K562 (cell line): ENCODE results near the gene CADM2. TPM values are rescaled to one million over a fixed set of nuclear protein-coding genes. Genes with fewer than 3 reads are reported as not detected.
A peak's percentile ranks its signal among the peaks of the same experiment; 100 is the strongest.

Source experiments
- ATAC-seq: fragments of 200-7000 bp; cut with Tn5 transposase; 3 replicates; pipeline ENCODE4 v1.9.1; 2020; ENCODE audit warnings: moderate library complexity
- BruUV-seq: library from RNA; stranded (reverse); fragments of 400-500 nt; replicated peaks from 2 replicates; lab custom pipeline; 2021; lab: Mats Ljungman, UMichigan
- CTCF ChIA-PET: fragments of 300-600 bp; formaldehyde crosslinking; extraction: SDS; loops from one replicate; lab custom pipeline; 2021; ENCODE audit warnings: low intra/inter-chr PET ratio; lab: Yijun Ruan, JAX
- POLR2A ChIA-PET: fragments of 300-600, 350-650 bp; sonication (Branson Sonifier 250); formaldehyde crosslinking; extraction: SDS; loops from one replicate; lab custom pipeline; 2021; ENCODE audit warnings: antibody characterized with exemption, inconsistent platforms; lab: Yijun Ruan, JAX
- DNase-seq, 4 experiments: peaks; one replicate each; pipeline versions ENCODE4 v3.0.0 to v3.0.0-alpha.2; 2011 to 2018; ENCODE audit warnings: low spot score in 3 of 4, mixed read lengths in 3 of 4; ENCODE audit errors: extremely low read depth in 1 of 4
- FAIRE-seq: peaks from 2 replicates; lab custom pipeline; 2011; peaks lifted over from hg19 to GRCh38; lab: Jason Lieb, UNC
- H2AFZ ChIP-seq: 2 replicates; pipeline ENCODE4 v1.6.0; 2011; ENCODE audit warnings: low read depth, low read length, control low read depth, inconsistent platforms
- H3K27ac ChIP-seq: fragments of 200-600 bp; 3 replicates; pipeline ENCODE4 v1.8.0; 2011; ENCODE audit warnings: low read depth, mild to moderate bottlenecking, control low read depth, inconsistent platforms, low read length, moderate library complexity, mixed read lengths; ENCODE audit errors: extremely low read depth
- H3K27me3 ChIP-seq, 2 experiments: fragments of 300-600 bp in 1 of 2; 2 replicates in 1 of 2; 3 replicates in 1 of 2; pipeline versions ENCODE4 v1.6.0 to v1.8.0; 2011; ENCODE audit warnings: inconsistent platforms in 2 of 2, low read length in 2 of 2, mild to moderate bottlenecking in 1 of 2, mixed read lengths in 1 of 2, moderate library complexity in 1 of 2; ENCODE audit not compliant: control insufficient read depth in 2 of 2, insufficient read depth in 2 of 2
- H3K36me3 ChIP-seq: fragments of 300-600 bp; 3 replicates; pipeline ENCODE4 v1.8.0; 2011; ENCODE audit warnings: mild to moderate bottlenecking, low read length, inconsistent platforms; ENCODE audit not compliant: control insufficient read depth, insufficient read depth
- H3K4me1 ChIP-seq, 2 experiments: fragments of 200-600 bp in 1 of 2; replicated peaks in 1 of 2; 2 replicates in 1 of 2; 3 replicates in 1 of 2; pipeline versions ENCODE4 v1.5.1 to v1.8.0; 2011; ENCODE audit warnings: inconsistent platforms in 2 of 2, low read length in 2 of 2, mild to moderate bottlenecking in 1 of 2, mixed read lengths in 1 of 2, moderate library complexity in 1 of 2; ENCODE audit not compliant: control insufficient read depth in 2 of 2, insufficient read depth in 2 of 2
- H3K4me2 ChIP-seq: 2 replicates; pipeline ENCODE4 v1.6.1; 2011; ENCODE audit warnings: low read length, control low read depth, inconsistent platforms, mixed read lengths; ENCODE audit not compliant: insufficient read depth
- H3K4me3 ChIP-seq: fragments of 200-600 bp; sonication (generic), shearing (Covaris generic); 2 replicates; pipeline ENCODE4 v1.5.1; 2016; ENCODE audit warnings: control low read depth, inconsistent platforms
- H3K79me2 ChIP-seq: fragments of 200-600 bp; 3 replicates; pipeline ENCODE4 v1.8.0; 2011; ENCODE audit warnings: low read length, inconsistent platforms; ENCODE audit not compliant: control insufficient read depth, insufficient read depth
- H3K9ac ChIP-seq, 2 experiments: 2 replicates each; pipeline versions ENCODE4 v1.6.0 to v1.6.1; 2011; ENCODE audit warnings: low read depth in 2 of 2, low read length in 2 of 2, control low read depth in 1 of 2, inconsistent platforms in 1 of 2, mild to moderate bottlenecking in 1 of 2, mixed read lengths in 1 of 2; ENCODE audit not compliant: insufficient read depth in 1 of 2
- H3K9me1 ChIP-seq: one replicate; pipeline ENCODE4 v1.6.0; 2011; ENCODE audit warnings: inconsistent platforms, mild to moderate bottlenecking, low read length, moderate library complexity; ENCODE audit not compliant: control insufficient read depth, insufficient read depth
- H3K9me3 ChIP-seq: replicated peaks from 2 replicates; pipeline ENCODE4 v1.5.1; 2011; ENCODE audit warnings: low read depth, low read length, inconsistent platforms; ENCODE audit not compliant: control insufficient read depth, insufficient read depth
- H4K20me1 ChIP-seq: replicated peaks from 2 replicates; pipeline ENCODE4 v1.6.1; 2011; ENCODE audit warnings: low read length, inconsistent platforms, mixed read lengths; ENCODE audit not compliant: control insufficient read depth, insufficient read depth
- FOSL1 ChIP-seq: fragments of 200-800 bp; sonication (Bioruptor generic); conservative IDR thresholded peaks from 2 replicates; pipeline ENCODE4 v1.6.1; 2016; ENCODE audit warnings: missing genetic modification characterization, missing compliant biosample characterization
- ZNF24 ChIP-seq: fragments of 450-650 bp; IDR thresholded peaks from 2 replicates; pipeline ENCODE4 v1.6.1; 2016
- ZNF764 ChIP-seq: fragments of 250-450 bp; sonication (Bioruptor Pico); IDR thresholded peaks from 2 replicates; pipeline ENCODE4 v1.4.0; 2020; ENCODE audit warnings: low read depth, mild to moderate bottlenecking, moderate library complexity
- WGBS: fragments of 100-300 bp; shearing (Covaris generic); methylation state at CpG from one replicate; pipeline ENCODE4 v1.1.6; 2016; ENCODE audit warnings: low coverage, mixed read lengths; ENCODE audit not compliant: insufficient coverage; ENCODE audit errors: missing lambda C conversion rate; 5-methylcytosine and 5-hydroxymethylcytosine counted together
- in situ Hi-C: fragments of 300-500 bp; cut with MboI; formaldehyde crosslinking; loops from 4 replicates; pipeline ENCODE4 v1.15.0; 2018; ENCODE audit warnings: inconsistent platforms, mixed read lengths
- intact Hi-C: fragments of 100-400 bp; cut with micrococcal nuclease; formaldehyde crosslinking; loops from 2 replicates; pipeline ENCODE4 v1.14.2; 2022
- polyA plus RNA-seq, 8 experiments: library from polyadenylated mRNA; depleted of rRNA in 4 of 8; stranded (reverse) in 5 of 8; unstranded in 3 of 8; fragments of >200 nt; fragmentation: Nextera tagmentation in 2 of 8; fragmentation: Illumina TruSeq in 1 of 8; extraction: Ambion mirVana in 2 of 8; extraction: Trizol in 1 of 8; gene quantifications; 2 replicates each; pipeline versions ENCODE4 v1.2.1 to v1.2.3, GENCODE V29; 2011 to 2014; ENCODE audit warnings: inconsistent platforms in 1 of 8, missing spikeins in 1 of 8
- total RNA-seq, 7 experiments: library from RNA; depleted of rRNA in 6 of 7; stranded (reverse); fragments of >200 nt in 6 of 7; fragmentation: Illumina TruSeq in 2 of 7; extraction: Trizol in 2 of 7; gene quantifications; 2 replicates each; pipeline versions ENCODE4 v1.2.1 to v1.2.3, GENCODE V29; 2011 to 2021; ENCODE audit warnings: low replicate concordance in 1 of 7
- TF ChIP-seq, protein P1 (sequence below), 2 experiments: fragments of 450-650 bp; formaldehyde crosslinking in 1 of 2; IDR thresholded peaks; 2 replicates each; pipeline versions ENCODE4 v1.4.0 to v1.6.1; 2014 to 2020; ENCODE audit warnings: mild to moderate bottlenecking in 2 of 2, borderline replicate concordance in 1 of 2, low read depth in 1 of 2
- TF ChIP-seq, protein P2 (sequence below), 3 experiments: IDR thresholded peaks in 2 of 3; conservative IDR thresholded peaks in 1 of 3; 2 replicates each; pipeline ENCODE4 v1.5.1; 2011 to 2012; ENCODE audit warnings: low read length in 3 of 3, mild to moderate bottlenecking in 3 of 3, control low read depth in 2 of 3, improper control_type of control experiment in 1 of 3, inconsistent platforms in 1 of 3, low read depth in 1 of 3, mixed read lengths in 1 of 3, moderate library complexity in 1 of 3; ENCODE audit not compliant: insufficient read depth in 2 of 3

Gene CADM2
- total and polyA plus RNA-seq, 9 of the 15 experiments (the other 6 are each of a cell fraction or from before 2014, with no cell fraction given): 0.11 to 3.2 (median 0.95) TPM

DNA sequence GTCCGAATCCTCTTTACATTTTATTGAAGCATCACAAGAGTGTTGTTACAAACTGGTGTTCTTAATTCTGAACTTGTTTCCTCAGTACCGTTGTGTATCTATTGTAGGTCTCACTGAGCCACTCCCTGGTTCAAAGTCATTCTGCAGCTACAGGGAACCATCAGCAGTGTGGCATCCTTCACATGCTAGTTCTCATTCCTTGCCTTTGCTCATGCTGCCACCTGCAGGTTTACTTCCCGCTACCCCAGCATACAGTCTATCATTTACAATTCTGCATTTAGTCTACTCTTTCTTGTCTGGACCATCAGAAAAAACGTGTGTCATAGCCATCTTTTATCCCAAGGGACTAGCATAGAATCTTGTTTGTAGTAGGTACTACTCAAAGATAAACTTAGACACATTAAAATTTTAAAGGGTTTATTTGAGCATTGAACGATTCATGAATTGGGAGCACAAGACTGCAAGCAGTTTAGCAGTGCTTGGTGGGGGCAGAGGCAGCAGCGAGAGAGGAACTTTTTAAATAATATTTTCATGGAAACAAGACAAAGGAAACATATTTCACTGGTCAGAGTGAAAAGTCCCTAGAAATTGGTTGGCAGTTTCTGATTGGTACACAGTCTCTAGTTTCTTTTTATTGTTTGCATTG is 402.1 kb downstream of the CADM2 start:
- H3K9me1 ChIP-seq: no peaks in the 10 kb centered on the region
- ChIA-PET CTCF (no interaction called here), POLR2A (no interaction called here)
- H3K4me2 ChIP-seq: no peak overlapping the region
- no peak for TF ChIP-seq ZNF764
- TF ChIP-seq ZNF24: no peak
- TF ChIP-seq, protein P1, sequence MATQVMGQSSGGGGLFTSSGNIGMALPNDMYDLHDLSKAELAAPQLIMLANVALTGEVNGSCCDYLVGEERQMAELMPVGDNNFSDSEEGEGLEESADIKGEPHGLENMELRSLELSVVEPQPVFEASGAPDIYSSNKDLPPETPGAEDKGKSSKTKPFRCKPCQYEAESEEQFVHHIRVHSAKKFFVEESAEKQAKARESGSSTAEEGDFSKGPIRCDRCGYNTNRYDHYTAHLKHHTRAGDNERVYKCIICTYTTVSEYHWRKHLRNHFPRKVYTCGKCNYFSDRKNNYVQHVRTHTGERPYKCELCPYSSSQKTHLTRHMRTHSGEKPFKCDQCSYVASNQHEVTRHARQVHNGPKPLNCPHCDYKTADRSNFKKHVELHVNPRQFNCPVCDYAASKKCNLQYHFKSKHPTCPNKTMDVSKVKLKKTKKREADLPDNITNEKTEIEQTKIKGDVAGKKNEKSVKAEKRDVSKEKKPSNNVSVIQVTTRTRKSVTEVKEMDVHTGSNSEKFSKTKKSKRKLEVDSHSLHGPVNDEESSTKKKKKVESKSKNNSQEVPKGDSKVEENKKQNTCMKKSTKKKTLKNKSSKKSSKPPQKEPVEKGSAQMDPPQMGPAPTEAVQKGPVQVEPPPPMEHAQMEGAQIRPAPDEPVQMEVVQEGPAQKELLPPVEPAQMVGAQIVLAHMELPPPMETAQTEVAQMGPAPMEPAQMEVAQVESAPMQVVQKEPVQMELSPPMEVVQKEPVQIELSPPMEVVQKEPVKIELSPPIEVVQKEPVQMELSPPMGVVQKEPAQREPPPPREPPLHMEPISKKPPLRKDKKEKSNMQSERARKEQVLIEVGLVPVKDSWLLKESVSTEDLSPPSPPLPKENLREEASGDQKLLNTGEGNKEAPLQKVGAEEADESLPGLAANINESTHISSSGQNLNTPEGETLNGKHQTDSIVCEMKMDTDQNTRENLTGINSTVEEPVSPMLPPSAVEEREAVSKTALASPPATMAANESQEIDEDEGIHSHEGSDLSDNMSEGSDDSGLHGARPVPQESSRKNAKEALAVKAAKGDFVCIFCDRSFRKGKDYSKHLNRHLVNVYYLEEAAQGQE (IDR thresholded peaks at IDR 0.05; ENCODE audit: borderline replicate concordance): peak; percentile 22; the same call in 1 of the 2 replicates
- TF ChIP-seq, protein P1 (CRISPR knock-in tag; IDR thresholded peaks at IDR 0.05; ENCODE audit: low read depth): no peak
- TF ChIP-seq FOSL1 (tag): no peak
- TF ChIP-seq, protein P2, sequence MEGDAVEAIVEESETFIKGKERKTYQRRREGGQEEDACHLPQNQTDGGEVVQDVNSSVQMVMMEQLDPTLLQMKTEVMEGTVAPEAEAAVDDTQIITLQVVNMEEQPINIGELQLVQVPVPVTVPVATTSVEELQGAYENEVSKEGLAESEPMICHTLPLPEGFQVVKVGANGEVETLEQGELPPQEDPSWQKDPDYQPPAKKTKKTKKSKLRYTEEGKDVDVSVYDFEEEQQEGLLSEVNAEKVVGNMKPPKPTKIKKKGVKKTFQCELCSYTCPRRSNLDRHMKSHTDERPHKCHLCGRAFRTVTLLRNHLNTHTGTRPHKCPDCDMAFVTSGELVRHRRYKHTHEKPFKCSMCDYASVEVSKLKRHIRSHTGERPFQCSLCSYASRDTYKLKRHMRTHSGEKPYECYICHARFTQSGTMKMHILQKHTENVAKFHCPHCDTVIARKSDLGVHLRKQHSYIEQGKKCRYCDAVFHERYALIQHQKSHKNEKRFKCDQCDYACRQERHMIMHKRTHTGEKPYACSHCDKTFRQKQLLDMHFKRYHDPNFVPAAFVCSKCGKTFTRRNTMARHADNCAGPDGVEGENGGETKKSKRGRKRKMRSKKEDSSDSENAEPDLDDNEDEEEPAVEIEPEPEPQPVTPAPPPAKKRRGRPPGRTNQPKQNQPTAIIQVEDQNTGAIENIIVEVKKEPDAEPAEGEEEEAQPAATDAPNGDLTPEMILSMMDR (IDR thresholded peaks at IDR 0.05 in 2 of 3, conservative IDR thresholded peaks at IDR 0.05 in 1 of 3; ENCODE audit: insufficient read depth in 2 of 3, low read depth in 1 of 3, low read length in 3 of 3): peak; percentile 21 to 29 (median 24); a peak in 2 of 6 replicates
- DNase-seq: peak in 3 of 4 experiments; percentile 2 to 36 (median 3)
- WGBS: 3% methylated on average over 6 of the region's 6 CpGs
- H3K27ac ChIP-seq: no peak overlapping the region
- no peaks in the 10 kb centered on the region for H4K20me1 ChIP-seq
- H3K9me3 ChIP-seq: no peaks in the 10 kb centered on the region
- no peak overlapping the region for H3K4me3 ChIP-seq
- H3K9ac ChIP-seq: no peak overlapping the region
- in situ Hi-C loops: no loop called here
- H3K4me1 ChIP-seq: no peaks in the 10 kb centered on the region
- FAIRE-seq: no peak
- H3K79me2 ChIP-seq: no peaks in the 10 kb centered on the region
- H3K27me3 ChIP-seq: no peaks in the 10 kb centered on the region
- ATAC-seq: peak; percentile 78
- BruUV-seq: no TSS peak
- intact Hi-C loops: no loop called here
- H3K36me3 ChIP-seq: no peaks in the 10 kb centered on the region
- no peak overlapping the region for H2AFZ ChIP-seq
